Fibroblast of mammary gland (primary cell): ENCODE data around the gene ZSCAN1.

ENCODE experiments used
- DNase-seq: peaks from one replicate; pipeline ENCODE4 v3.0.0-alpha.2; 2010; ENCODE audit warnings: low read depth
- H3K4me3 ChIP-seq: 2 replicates; pipeline ENCODE4 v1.5.1; 2011; ENCODE audit warnings: low read depth, mild to moderate bottlenecking, low read length, moderate library complexity; ENCODE audit not compliant: control insufficient read depth
- CTCF ChIP-seq: conservative IDR thresholded peaks from 2 replicates; pipeline ENCODE4 v1.5.1; 2011; ENCODE audit warnings: low read depth, low read length, inconsistent platforms; ENCODE audit not compliant: control insufficient read depth, insufficient read depth

Gene ZSCAN1

GRCh38 chr19:58033741-58034476 is at the start of gene ZSCAN1:
ZSCAN1 (plus strand) TSS chr19:58034025; CDS start chr19:58037837, 3,812 bp downstream.
- peak; percentile 63 for DNase-seq
- H3K4me3 ChIP-seq = no peak within 1 kb of the TSS
- TF ChIP-seq CTCF = no peak

DNA sequence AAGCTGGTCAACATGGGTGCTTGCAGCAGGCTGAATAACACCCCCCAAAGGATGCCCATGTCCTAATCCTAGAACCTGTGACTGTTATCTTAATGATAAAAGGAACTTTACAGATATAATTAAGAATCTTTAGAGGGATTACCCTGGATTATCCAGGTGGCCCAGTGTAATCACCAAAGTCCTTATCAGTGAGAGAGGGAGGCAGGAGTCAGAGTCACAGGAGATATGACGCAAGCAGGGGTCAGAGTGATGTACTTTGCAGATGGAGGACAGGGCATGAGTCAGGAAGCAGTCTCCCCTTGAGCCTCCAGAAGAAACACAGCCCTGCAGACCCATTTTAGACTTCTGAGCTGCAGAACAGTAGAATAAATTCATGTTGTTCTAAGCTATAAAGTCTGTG is 41.0 kb upstream of the ZSCAN1 start:
- no peak overlapping the region for H3K4me3 ChIP-seq
- no peak for TF ChIP-seq CTCF
- no peak for DNase-seq

- no peak for TF ChIP-seq CTCF
- H3K4me3 ChIP-seq = no peak overlapping the region
These were observed 33.1 kb upstream of the ZSCAN1 start for GRCh38 chr19:58000677-58001076.

GRCh38 chr19:58001895-58002369 is 31.9 kb upstream of the ZSCAN1 start:
- TF ChIP-seq CTCF = no peak
- DNase-seq = peak; percentile 15
- H3K4me3 ChIP-seq = peak overlapping the region; percentile 71

More at GRCh38 chr19:58000677-58001076, 33.1 kb upstream of the ZSCAN1 start:
- no peak for DNase-seq

GRCh38 chr19:58002384-58003173 is 31.2 kb upstream of the ZSCAN1 start, which contains the start of gene ZNF606:
ZNF606 (minus strand) TSS chr19:58002820; CDS start chr19:58001319, 1,501 bp downstream.
- TF ChIP-seq CTCF = no peak
- peak within 1 kb of the TSS; percentile 71 for H3K4me3 ChIP-seq
- peak; percentile 81 for DNase-seq

DNA sequence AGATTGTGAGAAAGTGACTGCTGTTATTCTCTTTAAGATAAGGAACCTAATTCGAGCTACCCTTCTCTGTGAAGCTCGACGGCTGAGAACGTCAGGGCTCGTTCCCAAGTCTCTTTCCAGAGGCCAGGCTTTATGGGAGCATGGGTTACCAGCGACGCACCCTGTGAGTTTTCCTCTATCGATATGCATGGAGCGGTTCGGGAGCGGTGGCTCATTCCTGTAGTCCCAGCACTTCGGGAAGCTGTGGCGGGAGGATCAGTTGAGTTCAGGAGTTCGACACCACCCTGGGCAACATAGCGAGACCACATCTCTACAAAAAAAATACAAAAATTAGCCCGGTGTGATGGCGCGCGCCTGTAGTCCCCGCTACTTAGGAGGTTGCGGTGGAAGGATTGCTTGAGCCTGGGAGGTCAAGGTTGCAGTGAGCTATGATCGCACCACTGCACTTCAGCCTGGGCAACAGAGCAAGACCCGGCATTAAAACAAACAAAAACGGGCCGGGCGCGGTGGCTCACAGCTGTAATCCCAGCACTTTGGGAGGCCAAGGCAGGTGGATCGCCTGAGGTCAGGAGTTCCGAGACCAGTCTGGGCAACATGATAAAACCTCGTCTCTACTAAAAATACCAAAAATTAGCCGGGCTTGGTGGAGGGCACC is 30.5 kb upstream of the ZSCAN1 start:
- no peak for TF ChIP-seq CTCF
- peak; percentile 28 for DNase-seq

More for the DNA sequence above, 30.5 kb upstream of the ZSCAN1 start:
- peak overlapping the region; percentile 71 for H3K4me3 ChIP-seq
